HG03571 (cell line): ENCODE results near the gene UTP15.

ENCODE experiments used
- ATAC-seq: cut with Tn5 transposase; IDR thresholded peaks from one replicate; pipeline ENCODE4 v1.9.1; 2021; ENCODE audit not compliant: unreplicated experiment

UTP15 gene

GRCh38 chr5:73565139-73565968 lies at the start of gene UTP15, which contains the start of gene ANKRA2:
Gene UTP15, plus strand, starts transcription at chr5:73565743. Its CDS starts 1,602 bp downstream, at chr5:73567345.
Gene ANKRA2, minus strand, starts transcription at chr5:73565639. Its CDS starts 2,758 bp downstream, at chr5:73562881.
- ATAC-seq, result peak; percentile 96

GRCh38 chr5:73519531-73520283 lies 45.8 kb upstream of the UTP15 start:
- peak; percentile 93 for ATAC-seq

GRCh38 chr5:73522989-73523388 lies 42.6 kb upstream of the UTP15 start:
- ATAC-seq, result no peak

- no peak for ATAC-seq
These were observed 41.7 kb upstream of the UTP15 start for GRCh38 chr5:73523861-73524260.

GRCh38 chr5:73525606-73526203 lies 39.8 kb upstream of the UTP15 start:
- ATAC-seq, result no peak

- no peak for ATAC-seq
These were observed 37.3 kb upstream of the UTP15 start for GRCh38 chr5:73528248-73528647.

GRCh38 chr5:73529081-73529480 lies 36.5 kb upstream of the UTP15 start:
- ATAC-seq, result no peak

- ATAC-seq, result no peak
These were observed 34.2 kb upstream of the UTP15 start for GRCh38 chr5:73531356-73531755.

GRCh38 chr5:73532195-73532594 lies 33.3 kb upstream of the UTP15 start:
- ATAC-seq, result no peak

- no peak for ATAC-seq
These were observed 31.4 kb upstream of the UTP15 start for GRCh38 chr5:73534011-73534644.

GRCh38 chr5:73534971-73535370 lies 30.6 kb upstream of the UTP15 start:
- no peak for ATAC-seq

- no peak for ATAC-seq
These were observed 25.8 kb upstream of the UTP15 start for GRCh38 chr5:73539730-73540129.

GRCh38 chr5:73540192-73540591 lies 25.4 kb upstream of the UTP15 start:
- no peak for ATAC-seq

GRCh38 chr5:73542020-73542419 lies 23.5 kb upstream of the UTP15 start:
- ATAC-seq, result no peak

GRCh38 chr5:73544429-73545402 lies 20.8 kb upstream of the UTP15 start:
- no peak for ATAC-seq

GRCh38 chr5:73545403-73545779 lies 20.2 kb upstream of the UTP15 start:
- ATAC-seq, result no peak

GRCh38 chr5:73550016-73550415 lies 15.5 kb upstream of the UTP15 start:
- ATAC-seq, result no peak

GRCh38 chr5:73552642-73553041 lies 12.9 kb upstream of the UTP15 start:
- ATAC-seq, result no peak

- ATAC-seq, result no peak
These were observed 6.6 kb upstream of the UTP15 start for GRCh38 chr5:73558950-73559349.

GRCh38 chr5:73564018-73564417 lies 1.5 kb upstream of the UTP15 start:
- ATAC-seq, result no peak
